Measurements from ENCODE around the gene MTFP1. TPM values are rescaled to one million over a fixed set of nuclear protein-coding genes. Genes with fewer than 3 reads are reported as not detected.

Gene MTFP1
- total RNA-seq: 11.3 and 11.8 TPM in 2 replicates
- 11.2 TPM for total RNA-seq (2013)
- 8.7 and 18.4 TPM in 2 replicates for polyA plus RNA-seq
- polyA minus RNA-seq: 17.8 and 26.5 TPM in 2 replicates

- Histone ChIP-seq H3K9ac (ENCODE audit: low read length) (peak within 1 kb of the TSS; percentile 93), H3K4me1 (ENCODE audit: control insufficient read depth in 2 of 2, insufficient read depth in 2 of 2, low read length in 2 of 2) (peaks cover 22 to 40% of the 10 kb centered on the region in 2 donors), H3K9me3 (ENCODE audit: control extremely low read depth in 1 of 3, control insufficient read depth in 2 of 3, insufficient read depth in 1 of 3, low read length in 2 of 3) (peaks cover 0 to 8% (median 0%) of the 10 kb centered on the region in 3 donors), H2AFZ (ENCODE audit: insufficient read depth, low read depth, low read length, poor library complexity, severe bottlenecking) (peak within 1 kb of the TSS; percentile 96), H3K79me2 (ENCODE audit: control insufficient read depth, insufficient read depth, low read length) (peaks cover 11% of the 10 kb centered on the region), H3K27me3 (replicated peaks in 1 of 4; ENCODE audit: control extremely low read depth in 1 of 4, control insufficient read depth in 3 of 4, insufficient read depth in 4 of 4, low read length in 3 of 4) (no peaks in the 10 kb centered on the region), H3K27ac (ENCODE audit: low read length in 2 of 2) (peak within 1 kb of the TSS; percentile 78 to 89), H3K4me3 (ENCODE audit: control extremely low read depth in 1 of 5, extremely low read depth in 1 of 5, insufficient read depth in 1 of 5, low read depth in 2 of 5, low read length in 4 of 5) (peak within 1 kb of the TSS; percentile 54 to 84 (median 81)), H4K20me1 (ENCODE audit: control insufficient read depth, insufficient read depth, low read length, poor library complexity, severe bottlenecking) (no peaks in the 10 kb centered on the region), H3K4me2 (replicated peaks; ENCODE audit: low read depth, low read length, poor library complexity, severe bottlenecking) (peak within 1 kb of the TSS; percentile 91), H3K36me3 (replicated peaks in 1 of 2; ENCODE audit: control extremely low read depth in 1 of 2, control insufficient read depth in 1 of 2, extremely low read depth in 1 of 2, insufficient read depth in 2 of 2, low read length in 1 of 2) (no peaks in the 10 kb centered on the region)
- ChIA-PET POLR2A (interaction anchor here (0.7 to 1.2 kb wide), 3 partner anchors 12 to 137 kb away, joined by 3 to 7 read pairs (median 3); partner anchors contain the start of gene CASTOR1), CTCF (interaction anchor here (0.7 to 7.0 kb wide), 10 partner anchors 10 to 162 kb away, joined by 3 to 94 read pairs (median 6); partner anchors contain the start of genes CASTOR1 and RNF215)
- DNase-seq (peak; percentile 67), ATAC-seq (ENCODE audit: low read depth) (no peak)
- intact Hi-C loops (cut with micrococcal nuclease): loop anchor here (1.0 to 10.0 kb wide), 6 partner anchors 10 to 1541 kb away; partner anchors contain the start of genes MORC2, TUG1 and ZNRF3
- Mint-ChIP-seq H3K27ac (peak within 1 kb of the TSS; percentile 100), H3K9me3 (ENCODE audit: insufficient read depth) (no peaks in the 10 kb centered on the region), H3K4me1 (peaks cover 48% of the 10 kb centered on the region), H3K27me3 (no peaks in the 10 kb centered on the region), H3K4me3 (peak within 1 kb of the TSS; percentile 99)
- WGBS (ENCODE audit: insufficient coverage): 3% methylated on average over 56 of the region's 61 CpGs
- TF ChIP-seq CTCF (IDR thresholded peaks at IDR 0.05) (no peak), EZH2 (IDR thresholded peaks at IDR 0.05; ENCODE audit: borderline replicate concordance, insufficient read depth, low read depth, low read length, poor library complexity, severe bottlenecking) (no peak)
Observed at GRCh38 chr22:30425616-30426387, at the start of gene MTFP1. TSS of gene MTFP1 (plus strand) at chr22:30425768. CDS start at chr22:30425880, 112 bp downstream.

- ATAC-seq (ENCODE audit: low read depth) (no peak), DNase-seq (no peak)
- ChIA-PET CTCF (interaction anchor here (1.2 kb wide), 1 partner anchor 92 kb away, joined by 5 read pairs; no protein-coding TSS in a partner anchor), POLR2A (interaction anchor here (0.6 kb wide), 1 partner anchor 1308 kb away, joined by 6 read pairs; no protein-coding TSS in a partner anchor)
- no peak overlapping the region for H3K9ac ChIP-seq (ENCODE audit: low read length)
- H3K4me1 ChIP-seq (ENCODE audit: control insufficient read depth in 2 of 2, insufficient read depth in 2 of 2, low read length in 2 of 2): peaks cover 3 to 9% of the 10 kb centered on the region in 2 donors
- no peak for TF ChIP-seq CTCF (IDR thresholded peaks at IDR 0.05)
- TF ChIP-seq EZH2 (IDR thresholded peaks at IDR 0.05; ENCODE audit: borderline replicate concordance, insufficient read depth, low read depth, low read length, poor library complexity, severe bottlenecking): no peak
- Mint-ChIP-seq H3K9me3 (ENCODE audit: insufficient read depth) (no peaks in the 10 kb centered on the region), H3K27ac (no peak overlapping the region), H3K4me1 (peaks cover 3% of the 10 kb centered on the region), H3K4me3 (no peak overlapping the region), H3K27me3 (no peaks in the 10 kb centered on the region)
- intact Hi-C loops (cut with micrococcal nuclease): no loop called here
- no peaks in the 10 kb centered on the region for H3K9me3 ChIP-seq (ENCODE audit: control extremely low read depth in 1 of 3, control insufficient read depth in 2 of 3, insufficient read depth in 1 of 3, low read length in 2 of 3)
- 96% methylated on average over 12 of the region's 20 CpGs for WGBS (ENCODE audit: insufficient coverage)
- H3K36me3 ChIP-seq (replicated peaks in 1 of 2; ENCODE audit: control extremely low read depth in 1 of 2, control insufficient read depth in 1 of 2, extremely low read depth in 1 of 2, insufficient read depth in 2 of 2, low read length in 1 of 2): no peaks in the 10 kb centered on the region
- H4K20me1 ChIP-seq (ENCODE audit: control insufficient read depth, insufficient read depth, low read length, poor library complexity, severe bottlenecking): no peaks in the 10 kb centered on the region
- H3K27me3 ChIP-seq (replicated peaks in 1 of 4; ENCODE audit: control extremely low read depth in 1 of 4, control insufficient read depth in 3 of 4, insufficient read depth in 4 of 4, low read length in 3 of 4): no peaks in the 10 kb centered on the region
- H3K79me2 ChIP-seq (ENCODE audit: control insufficient read depth, insufficient read depth, low read length): no peaks in the 10 kb centered on the region
- no peak overlapping the region for H2AFZ ChIP-seq (ENCODE audit: insufficient read depth, low read depth, low read length, poor library complexity, severe bottlenecking)
- H3K4me2 ChIP-seq (replicated peaks; ENCODE audit: low read depth, low read length, poor library complexity, severe bottlenecking): no peak overlapping the region
- H3K27ac ChIP-seq (ENCODE audit: low read length in 2 of 2): no peak overlapping the region
- H3K4me3 ChIP-seq (ENCODE audit: control extremely low read depth in 1 of 5, extremely low read depth in 1 of 5, insufficient read depth in 1 of 5, low read depth in 2 of 5, low read length in 4 of 5): no peak overlapping the region
Observed at GRCh38 chr22:30380011-30380410, 45.6 kb upstream of the MTFP1 start.

All from B cell (primary cell).